K562 treated with DMSO at 1 percent for 24 hours (cell line): ENCODE results near the gene LAYN. TPM values are rescaled to one million over a fixed set of nuclear protein-coding genes. Genes with fewer than 3 reads are reported as not detected.

Source experiments
- total RNA-seq: library from RNA; unstranded; fragments of 300-600 nt; gene quantifications from 2 replicates; pipeline ENCODE4 v1.2.3, GENCODE V29; 2022; ENCODE audit warnings: low read depth; ENCODE audit not compliant: insufficient read depth

The LAYN gene
- total RNA-seq: not detected in 2 replicates

GRCh38 chr11:111540114-111540936, at the start of gene LAYN:
Gene LAYN, plus strand, starts transcription at chr11:111540720. Its CDS starts 124 bp downstream, at chr11:111540844.

GRCh38 chr11:111512296-111513239, 28.0 kb upstream of the LAYN start, which contains the start of gene BTG4:
Gene BTG4, minus strand, starts transcription at chr11:111512386. Its CDS starts 13,610 bp downstream, at chr11:111498776.

GRCh38 chr11:111514216-111515031, 26.1 kb upstream of the LAYN start, which contains the start of gene HOATZ:
Gene HOATZ, plus strand, starts transcription at chr11:111514778. Its CDS starts 7 bp downstream, at chr11:111514785.

GRCh38 chr11:111601979-111602864, 61.7 kb downstream of the LAYN start, which contains the start of gene SIK2:
Gene SIK2, plus strand, starts transcription at chr11:111602449. Its CDS starts 115 bp downstream, at chr11:111602564.

Other genes with a start within 250 kb of the LAYN start
- not detected in 2 replicates for gene POU2AF3, start 242.2 kb upstream of the LAYN start, total RNA-seq
- gene POU2AF1, start 161.4 kb upstream of the LAYN start, total RNA-seq: not detected in 2 replicates
- not detected in 2 replicates for gene BTG4, start 28.3 kb upstream of the LAYN start, total RNA-seq
- not detected in 2 replicates for gene HOATZ, start 25.9 kb upstream of the LAYN start, total RNA-seq
- gene SIK2, start 61.7 kb downstream of the LAYN start, total RNA-seq: 8.2 and 9.8 TPM in 2 replicates
- gene PPP2R1B, start 225.7 kb downstream of the LAYN start, total RNA-seq: 15.3 and 19.5 TPM in 2 replicates